PFSK-1 (cell line): ENCODE measurements around the gene LSR.

Experiments used
- FOXP2 ChIP-seq: optimal IDR thresholded peaks from 2 replicates; pipeline ENCODE3; 2011; ENCODE audit warnings: borderline replicate concordance, control low read depth, inconsistent platforms; ENCODE audit not compliant: insufficient read depth; ENCODE audit errors: extremely low read length, extremely low read depth
- POLR2AphosphoS5 ChIP-seq: IDR thresholded peaks from 2 replicates; pipeline ENCODE4 v1.6.1; 2012; ENCODE audit warnings: low read depth, mild to moderate bottlenecking, control low read depth, low read length, moderate library complexity
- REST ChIP-seq, 2 experiments: IDR thresholded peaks; 2 replicates each; pipeline versions ENCODE4 v1.6.1 to v1.8.0; 2011 to 2012; ENCODE audit warnings: low read depth in 2 of 2, low read length in 2 of 2, control low read depth in 1 of 2, inconsistent platforms in 1 of 2, mild to moderate bottlenecking in 1 of 2, moderate library complexity in 1 of 2; ENCODE audit not compliant: insufficient read depth in 1 of 2
- SIN3A ChIP-seq: IDR thresholded peaks from 2 replicates; pipeline ENCODE4 v1.6.1; 2012; ENCODE audit warnings: mild to moderate bottlenecking, low read length, moderate library complexity, borderline replicate concordance; ENCODE audit not compliant: insufficient read depth
- TAF1 ChIP-seq: IDR thresholded peaks from 2 replicates; pipeline ENCODE4 v1.6.1; 2012; ENCODE audit warnings: low read length, control low read depth, borderline replicate concordance; ENCODE audit not compliant: insufficient read depth

Gene LSR

GRCh38 chr19:35292421-35293362, 43.9 kb downstream of the LSR start:
- TF ChIP-seq REST (IDR thresholded peaks at IDR 0.05; ENCODE audit: insufficient read depth in 1 of 2, low read depth in 2 of 2, low read length in 2 of 2) = no peak
- TF ChIP-seq POLR2AphosphoS5 = no peak
- TF ChIP-seq SIN3A = no peak
- TF ChIP-seq FOXP2 = no peak
- TF ChIP-seq TAF1 = no peak

- no peak for TF ChIP-seq REST (IDR thresholded peaks at IDR 0.05; ENCODE audit: insufficient read depth in 1 of 2, low read depth in 2 of 2, low read length in 2 of 2)
- TF ChIP-seq FOXP2 = no peak
- no peak for TF ChIP-seq POLR2AphosphoS5
- TF ChIP-seq SIN3A = no peak
- no peak for TF ChIP-seq TAF1
Measured at GRCh38 chr19:35293363-35293739, 44.5 kb downstream of the LSR start.

GRCh38 chr19:35293808-35294207, 45.0 kb downstream of the LSR start:
- TF ChIP-seq REST (IDR thresholded peaks at IDR 0.05; ENCODE audit: insufficient read depth in 1 of 2, low read depth in 2 of 2, low read length in 2 of 2) = no peak
- no peak for TF ChIP-seq SIN3A
- TF ChIP-seq FOXP2 = no peak
- TF ChIP-seq TAF1 = no peak
- no peak for TF ChIP-seq POLR2AphosphoS5

- no peak for TF ChIP-seq FOXP2
- no peak for TF ChIP-seq SIN3A
- no peak for TF ChIP-seq POLR2AphosphoS5
- no peak for TF ChIP-seq REST (IDR thresholded peaks at IDR 0.05; ENCODE audit: insufficient read depth in 1 of 2, low read depth in 2 of 2, low read length in 2 of 2)
- no peak for TF ChIP-seq TAF1
Measured at GRCh38 chr19:35294328-35294727, 45.5 kb downstream of the LSR start.
